ENCODE results near the gene CTH. TPM values are rescaled to one million over a fixed set of nuclear protein-coding genes. Genes with fewer than 3 reads are reported as not detected.

Gene CTH
- total RNA-seq, 1 donor from 2014 or later = 9.7 TPM

- no peaks in the 10 kb centered on the region for H3K36me3 Mint-ChIP-seq (ENCODE audit: unreplicated experiment)
- H3K27me3 Mint-ChIP-seq (ENCODE audit: unreplicated experiment) = peaks cover 23% of the 10 kb centered on the region
- H3K4me1 Mint-ChIP-seq (ENCODE audit: unreplicated experiment) = no peaks in the 10 kb centered on the region
- no peaks in the 10 kb centered on the region for H3K9me3 Mint-ChIP-seq (ENCODE audit: unreplicated experiment)
- H3K4me3 Mint-ChIP-seq (ENCODE audit: unreplicated experiment) = no peak overlapping the region
- DNase-seq (ENCODE audit: extremely low spot score, unreplicated experiment) = no peak
- TF ChIP-seq, protein P1, sequence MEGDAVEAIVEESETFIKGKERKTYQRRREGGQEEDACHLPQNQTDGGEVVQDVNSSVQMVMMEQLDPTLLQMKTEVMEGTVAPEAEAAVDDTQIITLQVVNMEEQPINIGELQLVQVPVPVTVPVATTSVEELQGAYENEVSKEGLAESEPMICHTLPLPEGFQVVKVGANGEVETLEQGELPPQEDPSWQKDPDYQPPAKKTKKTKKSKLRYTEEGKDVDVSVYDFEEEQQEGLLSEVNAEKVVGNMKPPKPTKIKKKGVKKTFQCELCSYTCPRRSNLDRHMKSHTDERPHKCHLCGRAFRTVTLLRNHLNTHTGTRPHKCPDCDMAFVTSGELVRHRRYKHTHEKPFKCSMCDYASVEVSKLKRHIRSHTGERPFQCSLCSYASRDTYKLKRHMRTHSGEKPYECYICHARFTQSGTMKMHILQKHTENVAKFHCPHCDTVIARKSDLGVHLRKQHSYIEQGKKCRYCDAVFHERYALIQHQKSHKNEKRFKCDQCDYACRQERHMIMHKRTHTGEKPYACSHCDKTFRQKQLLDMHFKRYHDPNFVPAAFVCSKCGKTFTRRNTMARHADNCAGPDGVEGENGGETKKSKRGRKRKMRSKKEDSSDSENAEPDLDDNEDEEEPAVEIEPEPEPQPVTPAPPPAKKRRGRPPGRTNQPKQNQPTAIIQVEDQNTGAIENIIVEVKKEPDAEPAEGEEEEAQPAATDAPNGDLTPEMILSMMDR (IDR thresholded peaks at IDR 0.05) = no peak
- no peak overlapping the region for H3K27ac Mint-ChIP-seq (ENCODE audit: unreplicated experiment)
Observed at GRCh38 chr1:70385477-70385876, 25.6 kb upstream of the CTH start.

GRCh38 chr1:70386121-70386520 lies 24.9 kb upstream of the CTH start:
- no peak for DNase-seq (ENCODE audit: extremely low spot score, unreplicated experiment)
- TF ChIP-seq, protein P1 (IDR thresholded peaks at IDR 0.05) = no peak
- Mint-ChIP-seq H3K4me1 (ENCODE audit: unreplicated experiment) (no peaks in the 10 kb centered on the region), H3K27ac (ENCODE audit: unreplicated experiment) (no peak overlapping the region), H3K9me3 (ENCODE audit: unreplicated experiment) (no peaks in the 10 kb centered on the region), H3K27me3 (ENCODE audit: unreplicated experiment) (peaks cover 23% of the 10 kb centered on the region), H3K36me3 (ENCODE audit: unreplicated experiment) (no peaks in the 10 kb centered on the region), H3K4me3 (ENCODE audit: unreplicated experiment) (no peak overlapping the region)

DNA sequence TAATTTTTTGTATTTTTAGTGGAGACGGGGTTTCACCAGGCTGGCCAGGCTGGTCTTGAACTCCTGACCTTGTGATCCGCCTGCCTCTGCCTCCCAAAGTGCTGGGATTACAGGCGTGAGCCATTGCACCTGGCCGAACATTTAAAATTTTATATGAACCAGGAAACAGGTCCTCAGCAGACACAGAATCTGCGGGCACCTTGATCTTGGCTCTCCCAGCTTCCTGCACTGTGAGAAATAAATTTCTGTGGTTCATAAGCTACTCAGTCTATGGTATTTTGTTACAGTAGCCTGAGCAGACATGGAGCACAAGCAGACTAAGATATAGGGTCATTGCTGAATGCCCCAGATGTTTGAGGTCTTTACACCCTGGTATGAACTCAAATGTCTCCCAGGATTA lies 23.6 kb upstream of the CTH start:
- peaks cover 17% of the 10 kb centered on the region for H3K27me3 Mint-ChIP-seq (ENCODE audit: unreplicated experiment)
- TF ChIP-seq, protein P1 (IDR thresholded peaks at IDR 0.05) = no peak
- no peaks in the 10 kb centered on the region for H3K4me1 Mint-ChIP-seq (ENCODE audit: unreplicated experiment)
- H3K36me3 Mint-ChIP-seq (ENCODE audit: unreplicated experiment) = no peaks in the 10 kb centered on the region
- H3K4me3 Mint-ChIP-seq (ENCODE audit: unreplicated experiment) = no peak overlapping the region
- DNase-seq (ENCODE audit: extremely low spot score, unreplicated experiment) = no peak
- no peaks in the 10 kb centered on the region for H3K9me3 Mint-ChIP-seq (ENCODE audit: unreplicated experiment)
- H3K27ac Mint-ChIP-seq (ENCODE audit: unreplicated experiment) = no peak overlapping the region

GRCh38 chr1:70392626-70393025 lies 18.4 kb upstream of the CTH start:
- H3K36me3 Mint-ChIP-seq (ENCODE audit: unreplicated experiment) = no peaks in the 10 kb centered on the region

DNA sequence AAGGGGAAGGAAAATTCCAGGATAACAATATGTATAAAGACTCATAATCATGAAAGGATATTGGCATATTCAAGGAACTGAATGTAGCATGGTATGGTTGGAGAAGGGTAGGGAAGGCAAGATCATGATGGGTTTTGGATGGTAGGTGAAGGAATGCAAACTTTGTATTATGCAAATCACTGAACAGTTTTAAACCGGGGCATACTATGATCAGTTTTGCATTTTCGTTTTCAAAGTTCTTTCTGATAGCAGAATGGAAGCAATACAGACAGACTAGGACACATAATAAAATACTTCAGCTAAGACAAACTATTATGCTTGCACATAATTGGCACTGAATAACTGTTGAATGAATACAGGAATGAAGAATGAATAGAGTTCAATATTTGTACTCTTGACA lies 14.5 kb upstream of the CTH start:
- peaks cover 25% of the 10 kb centered on the region for H3K27me3 Mint-ChIP-seq (ENCODE audit: unreplicated experiment)
- no peaks in the 10 kb centered on the region for H3K4me1 Mint-ChIP-seq (ENCODE audit: unreplicated experiment)
- no peak overlapping the region for H3K27ac Mint-ChIP-seq (ENCODE audit: unreplicated experiment)
- TF ChIP-seq, protein P1 (IDR thresholded peaks at IDR 0.05) = no peak
- H3K9me3 Mint-ChIP-seq (ENCODE audit: unreplicated experiment) = no peaks in the 10 kb centered on the region
- H3K36me3 Mint-ChIP-seq (ENCODE audit: unreplicated experiment) = no peaks in the 10 kb centered on the region
- no peak for DNase-seq (ENCODE audit: extremely low spot score, unreplicated experiment)
- H3K4me3 Mint-ChIP-seq (ENCODE audit: unreplicated experiment) = no peak overlapping the region

More at GRCh38 chr1:70392626-70393025, 18.4 kb upstream of the CTH start:
- Mint-ChIP-seq H3K27me3 (ENCODE audit: unreplicated experiment) (peaks cover 22% of the 10 kb centered on the region), H3K4me3 (ENCODE audit: unreplicated experiment) (no peak overlapping the region), H3K27ac (ENCODE audit: unreplicated experiment) (no peak overlapping the region), H3K9me3 (ENCODE audit: unreplicated experiment) (no peaks in the 10 kb centered on the region), H3K4me1 (ENCODE audit: unreplicated experiment) (no peaks in the 10 kb centered on the region)
- TF ChIP-seq, protein P1 (IDR thresholded peaks at IDR 0.05) = no peak
- DNase-seq (ENCODE audit: extremely low spot score, unreplicated experiment) = no peak

Measured in osteocyte (in vitro differentiated cells).